HEK293T (cell line): ENCODE measurements around the gene BCL11A.

ENCODE experiments used
- ARNT ChIP-seq: fragments of 450-650 bp; IDR thresholded peaks from 2 replicates; pipeline ENCODE4 v1.6.1; 2017; ENCODE audit warnings: mild to moderate bottlenecking
- BHLHE40 ChIP-seq: fragments of 450-650 bp; IDR thresholded peaks from 2 replicates; pipeline ENCODE4 v1.6.1; 2016; ENCODE audit warnings: mild to moderate bottlenecking, moderate library complexity, borderline replicate concordance
- CTBP1 ChIP-seq: fragments of 450-650 bp; IDR thresholded peaks from 2 replicates; pipeline ENCODE4 v1.6.1; 2016; ENCODE audit warnings: borderline replicate concordance
- FOXA1 ChIP-seq: fragments of 450-650 bp; IDR thresholded peaks from 2 replicates; pipeline ENCODE4 v1.6.1; 2016; ENCODE audit warnings: mild to moderate bottlenecking
- FOXK2 ChIP-seq: fragments of 450-650 bp; IDR thresholded peaks from 2 replicates; pipeline ENCODE4 v1.6.1; 2016; ENCODE audit warnings: mild to moderate bottlenecking
- HDGF ChIP-seq: fragments of 450-650 bp; IDR thresholded peaks from 2 replicates; pipeline ENCODE4 v1.6.1; 2017; ENCODE audit warnings: antibody characterized with exemption, borderline replicate concordance
- LEF1 ChIP-seq: fragments of 450-650 bp; IDR thresholded peaks from 2 replicates; pipeline ENCODE4 v1.6.1; 2017; ENCODE audit warnings: mild to moderate bottlenecking, borderline replicate concordance
- SP1 ChIP-seq: fragments of 450-650 bp; IDR thresholded peaks from 2 replicates; pipeline ENCODE4 v1.6.1; 2017
- TARDBP ChIP-seq: fragments of 450-650 bp; IDR thresholded peaks from 2 replicates; pipeline ENCODE4 v1.6.1; 2016

- TF ChIP-seq ARNT (no peak), SP1 (no peak), TARDBP (no peak), BHLHE40 (no peak), HDGF (no peak), LEF1 (no peak), FOXA1 (no peak), FOXK2 (no peak), CTBP1 (no peak)
These were observed 19.3 kb downstream of the BCL11A start for GRCh38 chr2:60534052-60534685.
